Memory B cell (primary cell): Measurements from ENCODE around the gene ROBO1.

Source experiments
- ATAC-seq: fragments of 150-1000 bp; cut with Tn5 transposase; 2 replicates; pipeline ENCODE4 v1.10.0; 2021; ENCODE audit warnings: low read depth, mild to moderate bottlenecking, moderate library complexity
- DNase-seq, 2 donors: peaks; one replicate each; pipeline ENCODE4 v3.0.0; 2022; ENCODE audit warnings: low spot score in 2 of 2
- H3K27ac Mint-ChIP-seq: one replicate; pipeline ENCODE4 v1.8.0; 2022; ENCODE audit warnings: mild to moderate bottlenecking, moderate library complexity, mixed read lengths
- H3K27me3 Mint-ChIP-seq: one replicate; pipeline ENCODE4 v1.8.0; 2022; ENCODE audit warnings: mixed read lengths
- H3K36me3 Mint-ChIP-seq: one replicate; pipeline ENCODE4 v1.8.0; 2022; ENCODE audit warnings: mild to moderate bottlenecking, mixed read lengths
- H3K4me1 Mint-ChIP-seq: one replicate; pipeline ENCODE4 v1.8.0; 2022; ENCODE audit warnings: mixed read lengths
- H3K4me3 Mint-ChIP-seq: one replicate; pipeline ENCODE4 v1.8.0; 2022; ENCODE audit warnings: mild to moderate bottlenecking, moderate library complexity, mixed read lengths
- H3K9me3 Mint-ChIP-seq: one replicate; pipeline ENCODE4 v1.8.0; 2022; ENCODE audit warnings: mixed read lengths

The ROBO1 gene

DNA sequence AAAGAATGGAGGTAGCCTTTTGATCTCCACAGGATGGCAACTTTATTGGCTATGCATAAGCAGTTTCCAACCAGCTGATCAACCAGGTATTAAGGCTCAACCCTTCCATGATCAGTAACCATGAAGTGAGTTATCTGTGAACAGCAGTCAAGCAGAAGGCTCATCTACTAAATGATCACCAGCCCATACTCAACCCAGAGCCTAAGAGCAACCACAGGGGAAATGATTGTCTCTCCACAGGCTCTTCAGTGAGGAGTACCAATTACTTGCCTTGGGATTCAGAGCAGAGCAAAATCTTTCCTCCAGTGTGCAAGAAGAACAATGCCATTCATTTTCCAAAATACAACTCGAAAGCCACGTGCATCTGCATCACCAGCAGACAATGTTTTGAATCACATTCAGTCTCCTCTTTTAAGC lies 754.8 kb downstream of the ROBO1 start:
- no peak overlapping the region for H3K27ac Mint-ChIP-seq
- H3K9me3 Mint-ChIP-seq: peaks cover 3% of the 10 kb centered on the region
- H3K4me1 Mint-ChIP-seq: no peaks in the 10 kb centered on the region
- no peaks in the 10 kb centered on the region for H3K36me3 Mint-ChIP-seq
- H3K27me3 Mint-ChIP-seq: no peaks in the 10 kb centered on the region
- DNase-seq (no peak), ATAC-seq (no peak)
- no peak overlapping the region for H3K4me3 Mint-ChIP-seq

DNA sequence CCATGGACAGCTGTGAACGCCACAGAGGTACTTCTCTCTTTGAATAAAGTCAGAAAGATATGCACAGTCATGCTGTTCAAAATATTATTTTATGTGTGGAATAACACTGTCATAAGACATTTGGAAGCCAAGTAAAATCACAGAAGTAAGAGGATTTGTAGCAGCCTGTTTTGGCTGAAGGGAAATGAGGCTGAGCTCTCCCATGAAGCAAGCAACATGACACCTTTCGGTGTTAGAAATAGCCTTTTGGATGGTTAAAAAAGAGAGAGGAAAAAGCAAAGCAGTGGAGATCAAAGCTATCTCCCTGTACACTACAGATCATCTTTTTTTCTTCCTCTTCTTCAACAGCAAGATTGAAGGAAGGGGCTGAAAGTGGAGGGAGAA lies 755.3 kb downstream of the ROBO1 start:
- no peaks in the 10 kb centered on the region for H3K4me1 Mint-ChIP-seq
- no peaks in the 10 kb centered on the region for H3K36me3 Mint-ChIP-seq
- no peak for ATAC-seq
- no peaks in the 10 kb centered on the region for H3K27me3 Mint-ChIP-seq
- no peak for DNase-seq
- no peak overlapping the region for H3K27ac Mint-ChIP-seq
- H3K9me3 Mint-ChIP-seq: peaks cover 3% of the 10 kb centered on the region
- H3K4me3 Mint-ChIP-seq: no peak overlapping the region

DNA sequence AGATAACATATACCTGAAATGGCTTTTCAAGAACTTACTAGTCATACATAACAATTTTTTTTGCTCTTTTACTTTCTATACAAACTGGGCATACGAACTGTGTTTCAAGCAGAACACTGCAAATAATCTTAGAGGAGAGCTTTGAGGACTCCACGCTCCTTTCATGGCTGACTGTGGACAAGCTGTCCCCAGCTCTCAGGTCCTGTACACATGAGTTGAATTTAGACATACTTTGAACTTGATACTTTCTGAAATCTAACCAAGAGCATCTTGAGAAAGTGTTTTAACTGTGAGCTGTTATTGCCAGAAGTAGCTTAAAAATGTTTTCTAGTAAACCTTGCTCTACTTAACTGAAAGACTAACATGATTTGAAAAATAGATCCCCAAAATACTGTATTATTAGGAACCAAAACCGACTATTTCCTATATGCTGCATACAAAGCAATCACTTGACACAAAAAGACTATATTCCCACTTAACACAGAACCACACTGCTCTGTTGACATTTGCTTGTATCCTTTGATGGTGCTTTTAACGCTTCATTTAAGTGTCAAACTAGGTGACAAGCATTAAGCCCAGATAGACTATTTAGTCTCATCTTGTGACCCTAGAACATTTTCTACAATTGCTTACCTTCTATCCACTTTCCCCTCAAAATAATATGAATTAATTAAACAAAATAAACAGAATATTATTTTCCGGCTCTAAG lies 755.8 kb downstream of the ROBO1 start:
- DNase-seq: no peak
- H3K27me3 Mint-ChIP-seq: no peaks in the 10 kb centered on the region
- ATAC-seq: no peak
- no peaks in the 10 kb centered on the region for H3K36me3 Mint-ChIP-seq
- no peak overlapping the region for H3K27ac Mint-ChIP-seq
- no peak overlapping the region for H3K4me3 Mint-ChIP-seq
- H3K4me1 Mint-ChIP-seq: no peaks in the 10 kb centered on the region
- H3K9me3 Mint-ChIP-seq: peaks cover 3% of the 10 kb centered on the region

DNA sequence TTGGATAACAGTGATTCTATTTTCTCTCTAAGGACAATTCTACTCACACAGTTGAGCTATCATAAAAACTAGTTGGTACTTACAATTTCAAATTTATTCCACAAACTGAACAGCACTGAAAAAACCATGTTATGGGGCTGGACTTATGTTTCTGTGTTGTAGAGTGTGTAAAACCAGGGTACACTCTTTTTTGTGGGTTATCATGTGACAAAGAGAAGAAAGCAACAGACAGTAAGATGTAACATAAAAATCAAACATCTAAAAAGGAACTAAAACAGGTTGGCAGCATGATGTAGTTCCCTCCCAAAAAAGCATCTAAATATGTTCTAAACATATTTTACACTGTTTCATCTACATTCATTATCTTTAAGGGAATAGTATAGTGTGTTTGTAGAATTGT lies 757.9 kb downstream of the ROBO1 start:
- ATAC-seq (no peak), DNase-seq (no peak)
- Mint-ChIP-seq H3K4me3 (no peak overlapping the region), H3K4me1 (no peaks in the 10 kb centered on the region), H3K27me3 (no peaks in the 10 kb centered on the region), H3K9me3 (peaks cover 3% of the 10 kb centered on the region), H3K27ac (no peak overlapping the region), H3K36me3 (no peaks in the 10 kb centered on the region)

DNA sequence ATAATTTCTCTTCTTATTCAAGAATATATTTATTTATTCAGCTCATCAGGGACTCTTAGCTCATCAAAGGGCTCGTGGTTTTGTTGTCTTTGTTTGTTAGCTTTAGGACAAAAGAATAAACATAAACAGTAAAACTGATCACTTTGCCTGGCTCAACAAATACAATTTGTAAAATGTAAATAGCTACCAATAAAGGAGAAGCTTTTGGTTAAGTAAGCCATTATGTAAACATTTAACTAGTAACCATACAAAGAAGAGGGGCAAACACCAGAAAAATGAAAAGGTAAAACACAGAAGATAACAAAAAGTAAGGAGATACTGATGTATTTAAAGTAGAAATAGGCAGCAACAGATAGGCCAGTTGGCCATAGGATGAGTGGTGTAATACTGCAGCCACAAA lies 761.7 kb downstream of the ROBO1 start:
- no peak overlapping the region for H3K27ac Mint-ChIP-seq
- H3K27me3 Mint-ChIP-seq: no peaks in the 10 kb centered on the region
- H3K36me3 Mint-ChIP-seq: no peaks in the 10 kb centered on the region
- H3K4me1 Mint-ChIP-seq: no peaks in the 10 kb centered on the region
- DNase-seq: no peak
- no peak for ATAC-seq
- peaks cover 5% of the 10 kb centered on the region for H3K9me3 Mint-ChIP-seq
- H3K4me3 Mint-ChIP-seq: no peak overlapping the region

DNA sequence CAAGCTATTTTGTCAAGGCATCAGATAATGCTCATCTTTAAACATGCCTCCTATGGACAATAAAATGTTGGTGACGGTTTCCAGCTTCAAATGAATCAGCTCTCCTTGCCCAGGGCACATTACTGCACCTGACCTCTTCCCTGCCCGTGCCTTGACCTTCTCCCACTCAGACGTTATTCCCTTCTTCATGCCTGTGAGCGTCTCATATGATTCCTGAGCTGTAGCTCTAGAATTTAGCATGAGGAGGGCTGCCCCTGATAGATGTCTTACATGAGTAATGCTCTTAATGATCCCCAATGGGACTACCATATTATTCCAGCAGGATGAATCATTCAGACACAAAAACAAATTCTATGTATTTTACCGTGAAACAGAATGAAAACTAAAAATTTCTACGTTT lies 762.7 kb downstream of the ROBO1 start:
- H3K27ac Mint-ChIP-seq: no peak overlapping the region
- ATAC-seq (no peak), DNase-seq (no peak)
- no peaks in the 10 kb centered on the region for H3K36me3 Mint-ChIP-seq
- H3K9me3 Mint-ChIP-seq: peaks cover 5% of the 10 kb centered on the region
- H3K4me1 Mint-ChIP-seq: no peaks in the 10 kb centered on the region
- no peak overlapping the region for H3K4me3 Mint-ChIP-seq
- H3K27me3 Mint-ChIP-seq: no peaks in the 10 kb centered on the region

DNA sequence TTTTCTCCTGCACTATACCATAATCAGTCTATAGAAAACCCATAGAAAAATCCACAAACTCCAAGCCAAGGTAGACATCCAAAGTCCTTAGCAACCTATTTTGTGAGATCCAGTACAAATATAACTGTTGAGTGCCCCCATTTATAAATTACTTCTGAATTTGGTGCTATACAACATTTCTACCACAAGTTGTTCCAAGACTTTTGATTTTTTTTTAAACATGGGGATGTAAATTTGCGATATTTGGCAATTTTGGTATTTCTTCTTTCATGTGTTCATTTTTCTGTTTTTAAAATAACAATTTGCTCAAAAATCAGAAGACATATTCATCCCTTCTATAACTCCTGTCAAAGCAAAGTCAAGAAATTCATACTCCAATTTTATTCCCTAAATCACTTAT lies 763.8 kb downstream of the ROBO1 start:
- H3K36me3 Mint-ChIP-seq: no peaks in the 10 kb centered on the region
- H3K4me1 Mint-ChIP-seq: no peaks in the 10 kb centered on the region
- no peak for DNase-seq
- no peak overlapping the region for H3K27ac Mint-ChIP-seq
- H3K9me3 Mint-ChIP-seq: peaks cover 5% of the 10 kb centered on the region
- no peak for ATAC-seq
- no peaks in the 10 kb centered on the region for H3K27me3 Mint-ChIP-seq
- H3K4me3 Mint-ChIP-seq: no peak overlapping the region

DNA sequence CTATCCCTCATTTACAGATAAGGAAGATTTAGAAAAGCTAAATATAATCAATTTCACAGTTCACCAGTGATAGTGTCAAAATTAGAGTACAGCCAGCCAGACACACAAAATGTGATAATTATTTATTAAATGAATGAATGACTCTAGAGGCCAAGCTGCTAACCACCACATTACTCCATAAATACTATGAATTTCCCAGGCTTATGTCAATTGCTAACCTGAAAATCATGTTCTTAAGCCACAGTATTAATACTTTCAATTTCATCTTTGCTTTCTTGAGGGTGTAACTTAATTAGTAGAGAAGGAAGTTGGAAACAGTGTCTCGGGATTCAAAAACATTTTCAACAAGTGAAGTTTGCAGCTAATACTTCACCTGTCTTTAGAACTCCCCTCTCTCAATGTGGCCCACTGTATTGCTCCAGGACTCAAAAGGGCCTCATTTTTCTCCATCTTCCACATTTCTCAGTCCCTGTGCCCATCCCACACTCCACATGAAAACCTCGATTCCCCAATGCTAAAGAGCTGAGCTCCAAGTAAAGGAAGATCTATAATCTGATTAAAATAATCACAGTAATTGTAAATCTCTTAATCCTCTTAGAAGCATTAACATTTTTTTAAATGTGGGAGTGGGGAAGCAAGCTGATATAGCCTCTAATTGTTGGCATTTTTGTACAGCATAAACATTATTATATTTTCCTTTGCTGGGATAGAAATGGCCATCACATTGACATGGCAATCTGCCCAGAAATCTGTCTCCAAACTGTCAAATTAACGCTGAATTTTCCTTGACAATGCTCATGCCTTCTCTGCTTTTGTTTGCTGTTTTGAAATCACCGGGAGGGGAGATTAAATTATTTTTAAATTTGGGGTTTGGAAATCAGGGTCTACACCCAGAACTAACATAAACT lies 765.1 kb downstream of the ROBO1 start:
- Mint-ChIP-seq H3K9me3 (peaks cover 3% of the 10 kb centered on the region), H3K4me3 (no peak overlapping the region), H3K4me1 (no peaks in the 10 kb centered on the region), H3K36me3 (no peaks in the 10 kb centered on the region), H3K27ac (no peak overlapping the region), H3K27me3 (no peaks in the 10 kb centered on the region)
- ATAC-seq: no peak
- DNase-seq: no peak

DNA sequence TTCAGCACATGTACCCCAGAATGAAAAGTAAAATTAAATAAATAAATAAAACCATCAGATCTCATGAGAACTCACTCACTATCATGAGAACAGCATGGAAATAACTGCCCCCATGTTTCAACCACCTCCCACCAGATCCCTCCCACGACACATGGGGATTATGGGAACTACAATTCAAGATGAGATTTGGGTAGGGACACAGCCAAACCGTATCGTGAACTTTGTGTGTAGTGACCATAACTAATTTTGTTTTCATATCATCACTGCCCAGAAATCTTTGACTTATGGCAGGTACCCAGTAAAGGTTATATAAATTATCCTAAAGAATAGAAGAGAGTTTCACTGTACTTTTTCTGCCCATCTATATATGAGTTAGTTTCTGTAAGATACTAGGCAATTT lies 766.5 kb downstream of the ROBO1 start:
- no peak for DNase-seq
- Mint-ChIP-seq H3K27ac (no peak overlapping the region), H3K9me3 (peaks cover 9% of the 10 kb centered on the region), H3K27me3 (no peaks in the 10 kb centered on the region), H3K4me3 (no peak overlapping the region), H3K4me1 (no peaks in the 10 kb centered on the region), H3K36me3 (no peaks in the 10 kb centered on the region)
- ATAC-seq: no peak

DNA sequence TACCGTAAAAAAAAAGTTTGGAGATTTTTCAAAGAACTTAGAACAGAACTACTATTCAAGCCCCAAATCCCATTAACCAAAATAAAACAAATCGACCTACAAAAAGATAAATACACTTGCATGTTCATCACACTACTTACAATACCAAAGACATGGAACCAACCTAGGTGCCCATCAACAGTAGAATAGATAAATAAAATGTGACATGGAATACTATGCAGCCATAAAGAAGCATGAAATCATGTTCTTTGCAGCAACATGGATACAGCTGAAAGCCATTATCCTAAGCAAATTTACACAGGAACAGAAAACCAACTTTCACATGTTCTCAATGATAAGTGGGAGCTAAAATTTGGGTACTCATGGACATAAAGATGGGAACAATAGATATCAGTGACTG lies 768.7 kb downstream of the ROBO1 start:
- Mint-ChIP-seq H3K27me3 (no peaks in the 10 kb centered on the region), H3K9me3 (peaks cover 9% of the 10 kb centered on the region), H3K27ac (no peak overlapping the region), H3K4me1 (no peaks in the 10 kb centered on the region), H3K36me3 (no peaks in the 10 kb centered on the region), H3K4me3 (no peak overlapping the region)
- ATAC-seq: no peak
- no peak for DNase-seq

DNA sequence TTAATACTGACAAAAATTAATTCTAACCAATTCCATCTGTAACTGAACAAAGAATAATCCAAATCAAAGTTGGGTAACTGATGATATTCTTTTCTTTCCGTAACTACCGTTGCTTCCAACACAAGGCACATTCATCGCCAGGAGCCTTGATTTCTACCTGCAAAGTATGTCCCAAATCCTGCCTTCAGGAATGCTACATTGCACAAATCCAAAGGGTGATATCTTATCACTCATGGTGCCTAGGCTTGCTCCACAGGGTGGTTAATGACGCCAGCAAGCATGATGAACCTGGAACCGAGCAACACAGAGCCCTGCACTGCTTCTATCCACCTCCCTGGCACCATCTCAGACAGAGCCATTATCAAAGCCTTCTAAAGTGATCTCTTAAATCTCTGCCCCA lies 772.7 kb downstream of the ROBO1 start:
- Mint-ChIP-seq H3K4me3 (no peak overlapping the region), H3K4me1 (no peaks in the 10 kb centered on the region), H3K27ac (no peak overlapping the region), H3K9me3 (peaks cover 11% of the 10 kb centered on the region), H3K36me3 (no peaks in the 10 kb centered on the region), H3K27me3 (no peaks in the 10 kb centered on the region)
- no peak for DNase-seq
- no peak for ATAC-seq

DNA sequence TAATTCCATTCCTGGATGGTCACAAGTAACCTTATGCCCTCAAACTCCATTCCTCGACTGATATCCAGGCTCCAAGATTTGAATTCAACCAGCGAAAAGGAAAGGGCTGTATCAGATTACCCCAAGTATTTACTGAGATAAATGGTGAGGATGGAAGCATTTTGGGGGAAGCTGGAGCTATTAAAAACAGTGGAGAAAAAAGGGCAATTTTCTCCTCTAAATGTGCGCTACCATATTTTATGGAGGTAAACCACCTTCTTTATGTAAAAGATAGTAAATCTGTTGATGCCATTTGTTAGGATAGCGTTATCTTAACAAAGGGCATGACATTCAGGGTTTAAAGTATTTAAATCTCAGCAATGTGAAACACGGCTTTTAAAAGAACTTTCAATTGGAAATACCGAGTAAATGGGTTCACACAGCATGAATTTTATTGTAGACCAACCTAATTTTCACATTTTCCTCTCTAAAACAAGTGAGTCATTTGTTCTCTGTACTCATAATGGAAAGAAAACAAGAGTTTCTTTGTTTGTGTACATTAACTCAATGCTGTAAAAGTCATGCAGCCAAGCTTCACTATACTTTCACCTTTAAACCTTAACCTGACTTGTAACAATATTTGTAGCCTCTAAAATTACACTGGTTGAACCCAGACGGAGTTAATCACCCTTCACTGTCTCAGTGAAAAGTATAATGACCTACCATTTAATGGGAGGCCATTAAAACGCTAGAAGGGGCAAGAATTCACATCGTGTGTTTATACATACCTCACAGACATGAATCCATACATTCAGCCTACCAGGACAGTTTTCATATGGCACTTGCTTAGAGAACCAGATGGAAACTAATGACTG lies 773.4 kb downstream of the ROBO1 start:
- Mint-ChIP-seq H3K27ac (no peak overlapping the region), H3K4me3 (no peak overlapping the region), H3K27me3 (no peaks in the 10 kb centered on the region), H3K36me3 (no peaks in the 10 kb centered on the region), H3K9me3 (peaks cover 11% of the 10 kb centered on the region), H3K4me1 (no peaks in the 10 kb centered on the region)
- ATAC-seq (no peak), DNase-seq (no peak)

DNA sequence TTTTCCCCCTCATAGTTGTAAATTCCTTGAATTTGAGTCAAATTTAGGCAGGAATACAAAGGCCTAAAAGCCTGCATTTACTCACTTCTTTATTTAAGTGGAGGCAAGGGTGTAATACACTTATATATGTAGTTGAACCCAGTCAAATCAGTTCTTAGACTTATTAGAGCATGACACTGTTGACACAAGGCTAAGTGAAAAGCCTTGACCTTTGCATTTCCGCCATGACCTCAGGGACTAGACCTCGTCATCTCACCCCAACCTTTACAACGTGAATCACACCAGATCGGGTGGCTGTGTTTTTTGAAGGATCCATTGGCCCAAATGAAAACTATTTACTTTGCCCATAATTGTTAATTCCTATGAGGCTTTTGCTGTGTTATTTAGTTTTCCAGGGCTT lies 774.4 kb downstream of the ROBO1 start:
- ATAC-seq (no peak), DNase-seq (no peak)
- Mint-ChIP-seq H3K27ac (no peak overlapping the region), H3K36me3 (no peaks in the 10 kb centered on the region), H3K4me3 (no peak overlapping the region), H3K9me3 (peaks cover 11% of the 10 kb centered on the region), H3K4me1 (no peaks in the 10 kb centered on the region), H3K27me3 (no peaks in the 10 kb centered on the region)

DNA sequence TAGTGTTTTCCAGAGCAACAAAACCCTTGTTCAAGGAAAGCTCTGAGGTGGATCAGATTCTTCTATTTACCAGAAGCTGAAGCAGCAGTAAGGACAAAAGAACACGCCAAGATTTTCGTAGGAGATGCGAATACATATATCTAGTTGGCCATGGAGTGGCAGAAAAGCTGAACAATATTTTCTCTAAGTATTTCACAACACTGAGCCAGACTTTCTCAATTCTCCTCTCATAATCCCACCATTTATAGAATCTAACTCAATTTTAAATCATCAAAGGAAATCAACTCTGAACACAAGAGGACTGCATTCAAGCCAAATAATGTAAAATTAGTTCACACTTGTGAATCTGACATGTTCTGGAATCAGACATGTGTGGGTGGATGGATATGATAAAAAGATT lies 775.0 kb downstream of the ROBO1 start:
- Mint-ChIP-seq H3K27ac (no peak overlapping the region), H3K9me3 (peaks cover 11% of the 10 kb centered on the region), H3K4me3 (no peak overlapping the region), H3K36me3 (no peaks in the 10 kb centered on the region), H3K4me1 (no peaks in the 10 kb centered on the region), H3K27me3 (no peaks in the 10 kb centered on the region)
- ATAC-seq (no peak), DNase-seq (no peak)
